Mesenchymal stem cell (in vitro differentiated cells and primary cell): Measurements from ENCODE around the gene PPP1R3G.
"Not testable (repeated sequence)": the region's sequence is repeated elsewhere in the genome, so short reads cannot be mapped to it uniquely, and the experiment has no call there.

Experiments
- DNase-seq: peaks from one replicate; pipeline ENCODE4 v3.0.0-alpha.2; 2013
- H2AFZ ChIP-seq: one replicate; pipeline ENCODE4 v1.6.1; 2013; ENCODE audit warnings: low read depth, mild to moderate bottlenecking, control low read depth, inconsistent platforms, low read length, moderate library complexity
- H2AK5ac ChIP-seq: 2 replicates; pipeline ENCODE4 v1.6.1; 2013; ENCODE audit warnings: low read length, moderate library complexity, mild to moderate bottlenecking, inconsistent platforms; ENCODE audit not compliant: severe bottlenecking
- H2BK120ac ChIP-seq: one replicate; pipeline ENCODE4 v1.6.1; 2013; ENCODE audit warnings: low read depth, mild to moderate bottlenecking, inconsistent platforms, low read length, moderate library complexity
- H2BK12ac ChIP-seq, 2 experiments: one replicate each; pipeline ENCODE4 v1.6.1; 2013; ENCODE audit warnings: inconsistent platforms in 2 of 2, low read length in 2 of 2, mild to moderate bottlenecking in 2 of 2, moderate library complexity in 2 of 2, control low read depth in 1 of 2
- H2BK15ac ChIP-seq: one replicate; pipeline ENCODE4 v1.6.1; 2013; ENCODE audit warnings: mild to moderate bottlenecking, low read depth, inconsistent platforms; ENCODE audit not compliant: poor library complexity, severe bottlenecking
- H2BK5ac ChIP-seq: 2 replicates; pipeline ENCODE4 v1.6.1; 2013; ENCODE audit warnings: low read depth, mild to moderate bottlenecking, low read length, control low read depth, inconsistent platforms; ENCODE audit not compliant: poor library complexity, severe bottlenecking
- H3K14ac ChIP-seq, 2 experiments: one replicate each; pipeline ENCODE4 v1.6.1; 2013; ENCODE audit warnings: inconsistent platforms in 2 of 2, low read length in 2 of 2, control low read depth in 1 of 2, mild to moderate bottlenecking in 1 of 2, moderate library complexity in 1 of 2
- H3K18ac ChIP-seq, 2 experiments: one replicate each; pipeline ENCODE4 v1.6.1; 2013; ENCODE audit warnings: inconsistent platforms in 2 of 2, low read length in 2 of 2, control low read depth in 1 of 2, low read depth in 1 of 2, mild to moderate bottlenecking in 1 of 2
- H3K23ac ChIP-seq, 2 experiments: one replicate each; pipeline ENCODE4 v1.6.1; 2013; ENCODE audit warnings: inconsistent platforms in 2 of 2, low read length in 2 of 2, mild to moderate bottlenecking in 2 of 2, moderate library complexity in 2 of 2, control low read depth in 1 of 2
- H3K27ac ChIP-seq: 2 replicates; pipeline ENCODE4 v1.5.1; 2013; ENCODE audit warnings: mild to moderate bottlenecking, moderate library complexity, low read length, control low read depth, inconsistent platforms; ENCODE audit not compliant: poor library complexity, severe bottlenecking
- H3K27me3 ChIP-seq, 2 experiments: 2 replicates each; pipeline versions ENCODE4 v1.6.1 to v1.7.0; 2013; ENCODE audit warnings: low read length in 2 of 2, mild to moderate bottlenecking in 2 of 2, moderate library complexity in 2 of 2, control low read depth in 1 of 2, inconsistent platforms in 1 of 2; ENCODE audit not compliant: control insufficient read depth in 1 of 2, insufficient read depth in 1 of 2
- H3K36me3 ChIP-seq, 2 experiments: 2 replicates each; pipeline versions ENCODE4 v1.6.1 to v1.7.0; 2013; ENCODE audit warnings: low read length in 2 of 2, control low read depth in 1 of 2, inconsistent platforms in 1 of 2, low read depth in 1 of 2, mild to moderate bottlenecking in 1 of 2; ENCODE audit not compliant: insufficient read depth in 2 of 2, control insufficient read depth in 1 of 2
- H3K4ac ChIP-seq, 2 experiments: one replicate each; pipeline ENCODE4 v1.6.1; 2013; ENCODE audit warnings: inconsistent platforms in 2 of 2, low read length in 2 of 2, mild to moderate bottlenecking in 2 of 2, moderate library complexity in 2 of 2, control low read depth in 1 of 2, low read depth in 1 of 2
- H3K4me1 ChIP-seq: 2 replicates; pipeline ENCODE4 v1.6.1; 2013; ENCODE audit warnings: low read depth, low read length, control low read depth; ENCODE audit not compliant: control insufficient read depth, insufficient read depth
- H3K4me2 ChIP-seq: 2 replicates; pipeline ENCODE4 v1.6.1; 2013; ENCODE audit warnings: low read length, mild to moderate bottlenecking, inconsistent platforms; ENCODE audit not compliant: poor library complexity, severe bottlenecking
- H3K4me3 ChIP-seq, 2 experiments: 2 replicates each; pipeline versions ENCODE4 v1.5.1 to v1.7.0; 2013; ENCODE audit warnings: low read length in 2 of 2, mild to moderate bottlenecking in 2 of 2, control low read depth in 1 of 2, low read depth in 1 of 2; ENCODE audit not compliant: insufficient read depth in 1 of 2
- H3K79me1 ChIP-seq: replicated peaks from 2 replicates; pipeline ENCODE4 v1.6.1; 2013; ENCODE audit warnings: mild to moderate bottlenecking, control low read depth, low read length, inconsistent platforms; ENCODE audit not compliant: poor library complexity, severe bottlenecking
- H3K9ac ChIP-seq: 2 replicates; pipeline ENCODE4 v1.7.0; 2013; ENCODE audit warnings: mild to moderate bottlenecking, low read length, moderate library complexity
- H3K9me3 ChIP-seq: 2 replicates; pipeline ENCODE4 v1.7.0; 2013; ENCODE audit warnings: mild to moderate bottlenecking, low read length; ENCODE audit not compliant: control insufficient read depth
- H4K8ac ChIP-seq: one replicate; pipeline ENCODE4 v1.6.1; 2013; ENCODE audit warnings: inconsistent platforms, mild to moderate bottlenecking, low read length, moderate library complexity
- H4K91ac ChIP-seq: one replicate; pipeline ENCODE4 v1.6.1; 2013; ENCODE audit warnings: mild to moderate bottlenecking, low read length, inconsistent platforms
- WGBS: methylation state at CpG from one replicate; pipeline ENCODE4 v1.1.7; 2013; ENCODE audit warnings: mixed read lengths; 5-methylcytosine and 5-hydroxymethylcytosine counted together

PPP1R3G gene

GRCh38 chr6:5055118-5055517 lies 30.0 kb upstream of the PPP1R3G start:
- Histone ChIP-seq H3K9me3 (peaks cover 19% of the 10 kb centered on the region), H2BK12ac (peak overlapping the region in 1 of 2 experiments; percentile 69), H3K27me3 (no peaks in the 10 kb centered on the region), H2BK120ac (peak overlapping the region; percentile 21), H4K91ac (no peak overlapping the region), H3K4me1 (peaks cover 3% of the 10 kb centered on the region), H3K23ac (no peak overlapping the region), H2BK15ac (no peak overlapping the region), H4K8ac (no peak overlapping the region), H3K27ac (no peak overlapping the region), H3K18ac (peak overlapping the region in 1 of 2 experiments; percentile 49), H2AK5ac (no peak overlapping the region), H3K79me1 (no peaks in the 10 kb centered on the region), H3K4me3 (no peak overlapping the region), H3K4me2 (no peak overlapping the region), H3K9ac (no peak overlapping the region), H3K4ac (peak overlapping the region; percentile 4 to 25), H2AFZ (no peak overlapping the region), H3K36me3 (no peaks in the 10 kb centered on the region), H2BK5ac (no peak overlapping the region), H3K14ac (no peak overlapping the region)
- whole genome bisulfite sequencing, result 98% methylated on average over 4 of the region's 4 CpGs
- no peak for DNase-seq

DNA sequence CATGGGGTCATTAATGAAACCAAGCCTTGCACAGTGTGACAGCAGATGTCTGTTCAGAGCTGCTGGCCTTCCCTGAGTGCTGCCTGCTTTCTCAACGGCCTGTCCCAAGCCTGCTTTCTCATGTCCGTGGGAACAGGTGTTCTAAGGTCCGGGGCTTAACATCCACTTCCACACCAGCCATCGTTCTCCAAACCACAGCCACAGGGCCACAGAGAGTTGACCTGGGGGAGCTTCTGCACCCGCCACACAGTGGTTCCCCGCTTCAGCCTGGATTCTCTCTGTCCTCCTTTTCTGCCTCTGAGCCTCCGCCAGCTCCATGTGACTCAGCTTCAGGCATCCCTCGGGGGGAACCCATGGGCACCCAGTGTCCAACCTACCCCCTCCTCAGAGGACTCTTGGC lies 26.9 kb upstream of the PPP1R3G start:
- no peak overlapping the region for H3K18ac ChIP-seq
- H3K4me2 ChIP-seq, result no peak overlapping the region
- no peak overlapping the region for H3K27ac ChIP-seq
- H2BK5ac ChIP-seq, result no peak overlapping the region
- H3K36me3 ChIP-seq, result no peaks in the 10 kb centered on the region
- no peak overlapping the region for H2BK120ac ChIP-seq
- H2AFZ ChIP-seq, result no peak overlapping the region
- H3K4ac ChIP-seq, result no peak overlapping the region
- H4K8ac ChIP-seq, result no peak overlapping the region
- 87% methylated on average over 8 of the region's 8 CpGs for WGBS
- H3K79me1 ChIP-seq, result no peaks in the 10 kb centered on the region
- H3K9ac ChIP-seq, result no peak overlapping the region
- H2BK15ac ChIP-seq, result peak overlapping the region; percentile 9
- H3K23ac ChIP-seq, result no peak overlapping the region
- H3K4me1 ChIP-seq, result peaks cover 3% of the 10 kb centered on the region
- DNase-seq, result no peak
- no peak overlapping the region for H3K14ac ChIP-seq
- H2AK5ac ChIP-seq, result no peak overlapping the region
- H4K91ac ChIP-seq, result peak overlapping the region; percentile 58
- no peaks in the 10 kb centered on the region for H3K27me3 ChIP-seq
- no peaks in the 10 kb centered on the region for H3K9me3 ChIP-seq
- H3K4me3 ChIP-seq, result no peak overlapping the region
- H2BK12ac ChIP-seq, result peak overlapping the region in 1 of 2 experiments; percentile 21

- H3K36me3 ChIP-seq, result no peaks in the 10 kb centered on the region
- DNase-seq, result no peak
- H2BK120ac ChIP-seq, result no peak overlapping the region
- no peak overlapping the region for H2BK15ac ChIP-seq
- no peak overlapping the region for H2AFZ ChIP-seq
- no peak overlapping the region for H3K23ac ChIP-seq
- no peak overlapping the region for H3K4me2 ChIP-seq
- H3K27me3 ChIP-seq, result no peaks in the 10 kb centered on the region
- peaks cover 3% of the 10 kb centered on the region for H3K4me1 ChIP-seq
- no peak overlapping the region for H2AK5ac ChIP-seq
- no peak overlapping the region for H2BK12ac ChIP-seq
- no peaks in the 10 kb centered on the region for H3K79me1 ChIP-seq
- H4K91ac ChIP-seq, result no peak overlapping the region
- H3K9me3 ChIP-seq, result no peaks in the 10 kb centered on the region
- no peak overlapping the region for H3K18ac ChIP-seq
- H3K27ac ChIP-seq, result no peak overlapping the region
- H3K9ac ChIP-seq, result no peak overlapping the region
- no peak overlapping the region for H3K14ac ChIP-seq
- no peak overlapping the region for H3K4ac ChIP-seq
- H2BK5ac ChIP-seq, result no peak overlapping the region
- no peak overlapping the region for H3K4me3 ChIP-seq
- H4K8ac ChIP-seq, result peak overlapping the region; percentile 73
- 93% methylated on average over 11 of the region's 11 CpGs for WGBS
Measured at GRCh38 chr6:5059036-5059896, 25.9 kb upstream of the PPP1R3G start.

- not testable (repeated sequence) for H2AFZ ChIP-seq, H3K4ac ChIP-seq, H3K4me2 ChIP-seq, H3K27me3 ChIP-seq, H2BK12ac ChIP-seq, H2BK5ac ChIP-seq, H3K79me1 ChIP-seq, H3K23ac ChIP-seq, H3K4me3 ChIP-seq, H3K27ac ChIP-seq, H3K18ac ChIP-seq, DNase-seq, H2AK5ac ChIP-seq, H4K91ac ChIP-seq, H2BK15ac ChIP-seq, H3K36me3 ChIP-seq, H3K14ac ChIP-seq, H2BK120ac ChIP-seq, H3K9ac ChIP-seq, H3K9me3 ChIP-seq, H4K8ac ChIP-seq, H3K4me1 ChIP-seq
- WGBS, result 97% methylated on average over 7 of the region's 9 CpGs
Measured at GRCh38 chr6:5060439-5060838, 24.7 kb upstream of the PPP1R3G start.
